ENCODE measurements around the gene BAZ2B.

Gene BAZ2B

GRCh38 chr2:159307942-159308341 lies 308.4 kb downstream of the BAZ2B start:
- ATAC-seq (no peak), DNase-seq (no peak)

DNA sequence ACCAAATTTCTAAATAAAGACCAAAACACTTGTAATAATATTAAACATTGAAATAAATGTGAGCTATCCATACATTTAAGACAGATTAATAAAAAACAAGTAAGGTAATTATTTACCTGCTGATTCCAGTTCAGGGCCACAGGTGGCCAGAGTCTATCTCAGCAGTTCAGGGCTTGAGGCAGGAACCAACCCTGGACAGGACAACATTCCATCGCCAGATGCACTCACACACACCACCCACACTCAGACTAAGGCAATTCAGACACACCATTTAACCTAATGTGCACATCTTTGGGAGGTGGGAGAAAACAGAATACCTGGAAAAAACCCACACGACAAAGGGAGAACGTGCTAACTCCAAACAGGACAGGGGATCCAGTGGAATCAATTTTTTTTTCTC lies 315.8 kb downstream of the BAZ2B start:
- DNase-seq = no peak

DNA sequence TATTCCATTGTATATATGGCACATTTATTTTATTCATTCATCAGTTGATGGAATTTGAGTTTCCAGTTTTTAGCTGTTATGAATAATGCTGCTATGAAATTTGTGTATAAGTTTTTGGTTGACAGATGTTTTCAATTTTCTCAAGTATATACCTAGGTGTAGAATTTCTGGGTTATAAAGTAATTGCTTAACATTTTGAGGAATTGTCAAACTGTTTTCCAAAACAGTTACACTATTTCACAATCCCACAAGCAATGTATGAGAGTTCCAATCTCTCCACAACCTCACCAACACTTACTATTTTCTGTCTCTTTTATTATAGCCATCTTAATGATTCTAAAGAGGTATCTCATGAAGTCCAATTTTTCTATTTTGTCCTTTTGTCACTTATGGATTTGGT lies 317.4 kb downstream of the BAZ2B start:
- no peak for DNase-seq
- ATAC-seq = no peak

More for the DNA sequence above, 315.8 kb downstream of the BAZ2B start:
- ATAC-seq = no peak

- DNase-seq (no peak), ATAC-seq (no peak)
Measured at GRCh38 chr2:159297042-159297707, 319.2 kb downstream of the BAZ2B start.

- no peak for ATAC-seq
- no peak for DNase-seq
Measured at GRCh38 chr2:159292157-159292556, 324.2 kb downstream of the BAZ2B start.

GRCh38 chr2:159290289-159290907 lies 325.9 kb downstream of the BAZ2B start:
- no peak for ATAC-seq
- no peak for DNase-seq

DNA sequence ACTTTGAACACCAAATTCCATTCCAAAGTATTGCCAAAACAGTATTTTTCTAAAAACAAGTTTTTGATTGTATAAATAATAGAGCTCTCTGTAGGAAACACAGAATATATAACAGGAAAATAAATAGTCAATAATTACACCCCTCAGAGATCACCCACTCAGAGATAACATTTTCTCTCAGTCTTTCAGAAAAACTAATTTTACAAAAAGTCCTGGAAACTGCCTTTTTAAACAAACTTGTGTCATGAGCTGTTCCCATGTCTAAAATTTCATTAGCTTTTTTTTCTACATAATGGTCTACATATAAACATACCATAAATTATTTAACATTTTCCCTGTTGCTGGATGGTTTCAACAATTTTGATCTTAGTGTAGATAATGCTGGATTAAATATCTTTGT lies 328.6 kb downstream of the BAZ2B start:
- no peak for DNase-seq

DNA sequence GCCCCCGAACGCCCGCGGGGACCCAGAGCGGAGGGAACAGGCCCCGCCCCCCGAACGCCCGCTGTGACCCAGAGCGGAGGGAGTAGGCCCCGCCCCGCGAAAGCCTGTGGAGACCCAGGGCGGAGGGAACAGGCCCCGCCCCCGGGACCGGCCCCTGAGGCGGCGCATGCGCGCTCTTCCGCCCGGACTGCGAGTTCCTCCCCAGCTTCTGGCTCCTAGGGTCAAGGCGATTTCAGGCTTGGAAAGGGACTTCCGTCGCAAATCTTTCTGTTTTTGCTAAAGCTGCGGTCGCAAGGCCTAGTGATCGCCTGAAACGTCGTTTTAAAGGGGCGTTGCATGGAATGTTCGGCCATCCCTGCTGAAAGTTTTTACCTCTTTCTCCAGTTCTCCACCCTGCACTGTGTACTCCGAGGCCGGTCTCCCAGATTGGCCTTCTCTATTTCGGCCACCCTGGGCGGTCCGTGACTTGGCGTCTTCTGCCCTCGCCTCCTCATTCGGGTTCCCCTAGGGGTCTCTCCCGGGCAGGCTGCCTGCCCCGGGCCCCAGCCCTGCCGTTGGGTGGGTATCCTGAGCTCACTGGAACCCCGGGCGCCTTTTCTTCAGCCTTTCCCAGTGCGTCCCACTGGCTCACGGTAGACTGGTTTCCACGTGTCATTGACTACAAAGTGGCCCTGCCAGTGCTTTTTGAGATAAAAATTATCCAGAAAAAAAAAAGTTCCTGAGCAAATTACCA lies 329.5 kb downstream of the BAZ2B start:
- ATAC-seq = peak; percentile 98

More for the DNA sequence above, 328.6 kb downstream of the BAZ2B start:
- ATAC-seq = no peak

GRCh38 chr2:159285929-159286708 lies 330.2 kb downstream of the BAZ2B start, which contains the start of gene WDSUB1:
Gene WDSUB1 (minus strand): TSS chr2:159286703. CDS start chr2:159283069, 3,634 bp downstream.
- DNase-seq = peak; percentile 32
- ATAC-seq = peak; percentile 16

More for the DNA sequence above, 329.5 kb downstream of the BAZ2B start:
- DNase-seq = peak; percentile 98

DNA sequence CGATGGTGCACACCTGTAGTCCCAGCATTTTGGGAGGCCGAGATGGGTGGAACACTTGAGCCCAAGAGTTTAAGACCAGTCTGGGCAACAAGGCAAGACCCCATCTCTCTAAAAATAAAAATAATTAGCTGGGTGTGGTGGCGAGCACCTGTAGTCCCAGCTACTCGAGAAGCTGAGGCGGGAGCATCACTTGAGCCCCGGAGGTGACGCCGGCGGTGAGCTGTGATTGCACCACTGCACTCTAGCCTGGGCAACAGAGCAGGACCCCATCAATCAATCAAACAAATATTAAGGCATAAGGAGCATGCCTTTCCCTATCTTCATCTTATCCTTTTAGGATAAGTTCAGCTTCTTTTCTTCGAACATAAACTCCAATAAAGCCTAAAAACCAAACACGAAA lies 330.9 kb downstream of the BAZ2B start:
- ATAC-seq (no peak), DNase-seq (no peak)

- DNase-seq (no peak), ATAC-seq (no peak)
Measured at GRCh38 chr2:159283529-159283928, 332.8 kb downstream of the BAZ2B start.

DNA sequence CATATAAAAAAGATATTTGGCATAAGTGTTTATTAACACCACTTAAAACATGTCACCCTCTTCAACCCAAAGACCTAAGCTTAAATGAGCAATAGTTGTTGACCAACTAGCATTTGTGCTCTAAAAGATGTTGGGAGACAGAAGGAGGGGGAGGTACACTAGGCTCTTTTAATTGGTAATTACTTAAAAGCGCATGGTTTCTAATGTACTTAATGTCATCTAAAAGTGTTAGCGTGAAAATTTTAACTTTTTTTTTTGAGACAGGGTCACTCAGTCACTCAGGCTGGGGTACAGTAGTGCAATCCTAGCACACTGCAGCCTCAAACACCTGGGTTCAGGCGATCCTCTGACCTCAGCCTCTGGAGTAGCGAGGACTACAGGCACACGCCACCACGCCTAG lies 335.3 kb downstream of the BAZ2B start:
- ATAC-seq = no peak
- no peak for DNase-seq

DNA sequence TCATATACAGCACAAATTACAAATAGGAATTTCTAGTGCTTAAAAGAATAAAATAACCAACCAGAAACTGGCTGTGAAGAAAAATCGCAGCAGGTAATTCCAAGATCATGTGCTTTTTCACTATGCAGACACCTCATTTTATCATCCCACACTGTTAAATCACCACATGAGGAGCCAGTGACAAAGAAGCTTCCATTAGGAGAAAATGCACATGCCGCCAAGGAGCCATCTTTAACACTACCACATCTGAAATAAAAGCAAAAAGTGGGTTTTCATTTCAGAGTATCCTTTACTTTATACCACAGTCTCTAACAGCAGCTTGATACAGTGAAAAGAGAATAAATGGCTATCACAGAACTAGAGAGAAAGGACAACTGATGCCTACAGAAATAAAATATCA lies 336.6 kb downstream of the BAZ2B start:
- DNase-seq (no peak), ATAC-seq (no peak)

DNA sequence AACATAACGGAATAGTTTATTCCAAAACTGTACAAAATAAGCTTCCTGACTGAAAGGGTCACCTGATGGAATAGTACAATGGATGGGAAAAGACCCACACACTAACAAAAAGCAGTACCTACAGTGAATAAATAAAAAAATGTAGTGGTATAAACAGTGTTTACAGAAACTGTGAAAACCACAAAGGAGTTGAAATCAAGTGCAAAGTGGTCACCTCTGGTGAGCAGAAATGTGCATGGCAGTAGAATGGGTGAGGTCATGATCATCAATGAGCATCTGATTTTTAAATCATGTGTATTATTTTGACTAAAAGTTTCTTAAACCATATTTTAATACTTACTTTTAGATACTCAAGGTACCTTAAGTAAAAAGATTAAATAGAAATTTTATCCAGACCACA lies 341.2 kb downstream of the BAZ2B start:
- ATAC-seq (no peak), DNase-seq (no peak)

DNA sequence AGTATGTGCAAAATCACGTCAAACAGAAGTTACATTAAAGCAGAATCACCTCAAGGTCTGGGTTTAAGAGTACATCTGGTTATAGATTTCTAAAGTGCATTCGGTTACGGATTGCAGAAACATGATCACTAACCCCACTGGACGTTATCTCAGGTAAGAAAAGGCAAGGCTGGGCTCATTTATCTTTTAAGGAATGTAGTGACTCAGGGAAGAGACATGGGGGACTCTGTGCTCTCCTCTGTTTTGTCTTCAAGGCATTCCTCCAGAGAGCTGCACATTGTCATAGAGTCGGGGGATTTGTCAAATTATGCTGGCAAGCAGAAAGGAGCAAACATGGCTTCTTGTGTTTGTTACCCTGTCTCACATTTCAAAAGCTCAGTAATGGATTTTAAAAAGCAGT lies 344.2 kb downstream of the BAZ2B start:
- ATAC-seq (no peak), DNase-seq (no peak)

GRCh38 chr2:159270744-159271379 lies 345.5 kb downstream of the BAZ2B start:
- no peak for ATAC-seq
- DNase-seq = no peak
